T-helper 22 cell (primary cell): Measurements from ENCODE around the gene RTN4IP1.
"Not testable (repeated sequence)": the region's sequence is repeated elsewhere in the genome, so short reads cannot be mapped to it uniquely, and the experiment has no call there.

ENCODE experiments used
- DNase-seq: peaks from one replicate; pipeline ENCODE4 v3.0.0-alpha.2; 2020; ENCODE audit warnings: low read depth

Gene RTN4IP1

GRCh38 chr6:106627760-106628159, 1.5 kb downstream of the RTN4IP1 start:
- DNase-seq = not testable (repeated sequence)

DNA sequence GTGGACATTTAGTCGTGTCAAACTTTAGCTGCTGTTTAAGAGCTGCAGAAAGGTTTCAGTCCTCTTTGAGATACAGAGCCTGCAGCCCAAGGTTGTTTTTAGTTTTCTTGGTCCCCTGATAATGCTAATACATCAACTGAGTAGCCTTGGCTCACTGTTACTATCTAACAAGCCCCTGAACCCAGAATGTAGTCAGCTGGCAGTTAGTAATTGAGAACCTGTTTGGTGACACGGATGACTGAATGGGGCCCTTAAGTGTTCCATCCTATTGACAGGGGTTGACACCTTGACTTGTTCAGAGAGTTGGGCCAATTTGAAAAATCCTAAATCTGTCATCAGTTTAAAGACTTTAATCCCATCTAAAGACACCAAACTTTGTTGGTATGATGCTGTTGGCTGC, 2.8 kb downstream of the RTN4IP1 start:
- no peak for DNase-seq

- DNase-seq = no peak
Measured at GRCh38 chr6:106623039-106623438, 6.3 kb downstream of the RTN4IP1 start.

DNA sequence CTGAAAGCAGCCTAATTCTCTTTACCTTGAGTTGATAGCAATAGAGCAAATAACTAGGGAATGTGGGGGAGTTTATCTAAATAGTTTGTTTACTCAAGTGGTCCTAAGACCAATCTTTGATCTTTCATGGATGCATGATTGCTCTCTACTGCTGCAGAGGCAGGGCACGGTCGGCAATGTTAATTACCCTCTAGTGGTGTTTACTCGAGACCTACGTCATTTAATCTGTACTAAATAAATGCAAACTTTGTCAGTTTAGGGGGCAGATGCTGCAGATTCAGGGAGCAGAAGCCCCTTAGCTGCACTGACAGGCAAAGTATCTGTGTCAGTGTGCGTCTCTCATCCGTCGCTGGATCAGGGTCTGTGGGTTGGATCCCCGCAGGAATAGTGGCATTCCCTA, 6.9 kb downstream of the RTN4IP1 start:
- no peak for DNase-seq

GRCh38 chr6:106620931-106621672, 8.2 kb downstream of the RTN4IP1 start:
- DNase-seq = no peak

- no peak for DNase-seq
Measured at GRCh38 chr6:106619223-106619622, 10.1 kb downstream of the RTN4IP1 start.

GRCh38 chr6:106618324-106618723, 11.0 kb downstream of the RTN4IP1 start:
- DNase-seq = no peak

GRCh38 chr6:106617857-106618256, 11.4 kb downstream of the RTN4IP1 start:
- no peak for DNase-seq

DNA sequence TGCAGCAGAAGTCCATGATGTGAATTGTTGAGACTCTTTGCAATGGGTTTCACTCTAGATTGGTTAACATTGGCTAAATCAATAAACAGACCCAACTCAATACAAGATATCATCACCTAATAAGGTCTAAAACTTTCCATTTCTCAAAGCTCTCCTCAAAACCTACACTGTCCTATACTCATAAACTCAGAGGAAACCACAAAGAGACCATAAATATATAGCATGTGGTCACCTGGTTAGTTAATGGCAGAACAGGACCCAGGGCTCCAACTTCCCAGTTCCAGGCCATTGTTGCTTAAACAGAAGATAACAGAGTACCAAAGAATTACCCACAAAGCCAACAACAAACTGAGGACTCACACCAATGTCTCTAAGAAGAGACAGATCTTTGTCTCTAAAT, 12.0 kb downstream of the RTN4IP1 start:
- DNase-seq = no peak

DNA sequence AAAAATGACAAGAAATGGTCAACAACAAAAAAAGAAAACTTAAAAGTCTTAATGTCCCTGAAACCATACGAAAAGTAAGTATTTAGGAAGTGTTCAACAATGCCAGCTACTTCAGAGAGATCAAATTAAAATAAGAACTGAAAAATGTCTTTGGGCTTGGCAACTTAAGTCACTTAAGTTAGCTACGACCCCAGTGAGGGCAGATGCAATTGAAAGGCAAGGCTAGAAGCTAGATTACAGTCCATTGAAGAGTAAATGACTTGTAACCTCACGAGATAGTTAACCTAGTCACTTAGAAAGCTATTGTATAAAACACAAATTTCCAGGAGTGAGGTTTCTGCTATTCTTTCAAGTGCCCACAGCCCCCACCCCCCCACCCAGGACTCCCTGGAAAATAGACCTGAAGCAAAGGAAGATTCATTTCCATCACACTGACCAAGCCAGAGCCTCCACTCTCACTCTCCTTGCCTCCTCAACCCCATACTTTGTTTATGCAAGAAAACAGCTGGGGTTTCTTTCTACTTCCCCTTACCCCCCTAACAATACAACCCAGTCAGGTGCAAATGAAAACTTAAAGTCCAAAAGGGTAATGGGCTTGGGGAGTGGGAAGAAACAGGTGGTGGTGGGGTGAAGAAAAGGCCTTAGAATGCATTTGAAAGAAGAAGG, 14.6 kb downstream of the RTN4IP1 start:
- DNase-seq = no peak

- DNase-seq = no peak
Measured at GRCh38 chr6:106614166-106614565, 15.1 kb downstream of the RTN4IP1 start.

- DNase-seq = no peak
Measured at GRCh38 chr6:106613590-106613989, 15.7 kb downstream of the RTN4IP1 start.

- DNase-seq = no peak
Measured at GRCh38 chr6:106612671-106613416, 16.5 kb downstream of the RTN4IP1 start.

DNA sequence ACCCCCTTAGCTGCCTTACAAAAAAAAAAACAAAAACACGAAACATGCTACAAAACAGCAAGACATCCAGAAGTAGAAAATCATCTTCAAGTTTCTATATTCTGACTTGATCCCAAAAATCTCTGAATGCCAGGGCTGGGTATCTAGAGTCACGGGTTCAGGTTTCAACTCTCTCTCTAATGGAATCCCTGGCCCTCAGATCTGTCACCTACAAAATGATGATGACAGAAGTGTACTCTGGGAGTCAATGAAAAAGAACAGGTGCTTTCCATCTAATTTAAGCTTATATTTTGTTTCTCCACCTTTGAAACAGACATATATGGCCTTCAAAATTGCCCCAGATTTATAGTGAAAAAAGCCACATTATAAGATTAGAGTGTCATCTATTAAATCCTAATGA, 18.3 kb downstream of the RTN4IP1 start:
- DNase-seq = no peak

GRCh38 chr6:106609699-106610098, 19.6 kb downstream of the RTN4IP1 start:
- DNase-seq = no peak

DNA sequence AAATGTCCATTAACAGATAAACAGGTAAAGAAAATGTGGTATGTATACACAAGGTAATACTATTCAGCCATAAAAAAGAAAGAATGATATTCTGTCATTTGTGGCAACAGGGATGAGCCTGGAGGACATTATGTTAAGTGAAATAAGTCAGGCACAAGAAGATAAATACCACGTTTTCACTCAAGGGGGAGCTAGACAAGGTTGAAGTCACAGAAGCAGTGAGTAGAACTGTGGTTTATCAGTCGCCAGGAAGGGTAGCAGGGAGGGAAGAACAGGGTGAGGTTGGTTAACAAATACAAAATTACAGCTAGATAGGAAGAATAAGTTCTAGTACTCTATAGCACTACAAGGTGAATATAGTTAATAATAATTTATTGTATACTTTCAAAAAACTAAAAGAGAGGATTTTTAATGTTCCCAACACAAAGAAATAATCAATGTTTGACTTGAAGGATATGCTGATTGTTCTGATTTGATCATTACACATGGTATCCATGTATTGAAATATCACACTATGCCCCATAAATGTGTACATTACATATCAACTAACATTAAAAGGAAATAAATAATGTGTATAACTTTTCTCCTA, 21.1 kb downstream of the RTN4IP1 start:
- no peak for DNase-seq

DNA sequence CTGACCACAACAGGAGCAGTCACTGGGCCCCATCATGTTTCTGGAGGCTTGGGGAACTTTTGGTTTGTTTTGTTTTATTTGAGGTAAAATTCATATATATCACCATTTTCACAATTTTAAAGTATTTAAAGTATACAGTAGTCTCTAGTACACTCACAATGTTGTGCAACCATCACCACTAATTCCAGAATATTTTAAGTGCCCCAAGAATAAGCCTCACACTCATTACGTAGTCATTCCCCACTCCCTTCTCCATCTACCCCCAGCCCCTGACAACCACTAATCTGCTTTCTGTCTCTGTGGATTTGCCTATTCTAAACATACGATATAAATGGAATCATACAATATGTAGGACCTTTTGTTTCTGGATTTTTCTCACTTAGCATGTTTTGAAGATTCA, 29.0 kb downstream of the RTN4IP1 start:
- no peak for DNase-seq

DNA sequence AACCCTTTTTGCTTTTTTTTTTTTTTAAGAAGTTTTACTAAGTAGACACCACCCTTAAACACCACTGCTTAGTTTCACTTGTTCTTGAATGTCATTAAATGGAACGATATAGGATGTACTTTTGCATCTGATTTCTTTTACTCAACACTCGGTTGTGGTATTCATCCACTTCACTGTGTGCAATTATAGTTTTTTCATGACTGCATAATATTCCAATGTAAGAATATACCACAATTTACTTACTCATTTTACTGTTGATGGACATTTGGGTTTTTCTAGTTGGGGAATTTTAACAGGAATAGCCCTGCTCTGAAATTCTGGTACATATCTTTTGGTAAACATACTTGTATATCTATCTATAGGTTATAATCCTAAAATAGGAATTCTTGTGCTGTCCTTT, 29.9 kb downstream of the RTN4IP1 start:
- no peak for DNase-seq

DNA sequence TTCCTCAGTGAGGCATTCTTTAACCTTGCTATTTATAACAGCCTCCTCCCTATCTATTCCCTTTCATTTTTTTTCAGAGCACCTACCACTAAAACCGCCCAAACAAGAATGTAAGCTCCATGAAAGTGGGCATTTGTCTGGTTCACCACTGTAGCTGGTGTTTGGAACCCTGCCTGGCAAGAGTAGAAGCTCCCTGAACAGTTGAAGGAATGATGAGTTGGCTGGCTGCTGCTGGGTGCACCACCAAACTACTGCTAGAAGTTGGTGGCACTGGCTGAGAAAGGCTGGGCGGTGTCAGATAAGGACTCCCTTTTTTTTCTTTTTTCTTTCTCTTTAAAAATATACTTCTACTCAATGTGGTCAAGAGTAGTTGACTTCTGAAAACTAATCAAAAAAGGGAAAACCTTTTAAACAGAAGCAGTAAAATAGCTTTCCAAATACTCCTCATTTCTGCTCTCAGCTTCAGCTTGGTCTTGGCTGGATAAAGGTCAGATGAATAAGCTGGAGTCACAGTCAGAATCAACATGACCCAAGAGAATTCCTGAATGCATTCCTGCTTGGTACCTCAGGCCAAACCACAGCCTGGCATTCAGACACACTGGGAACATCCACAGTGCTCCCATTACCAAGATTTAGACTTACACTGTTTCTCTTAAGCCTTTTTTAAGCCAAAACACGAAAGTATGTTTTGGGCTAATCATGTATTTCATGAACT, 38.0 kb downstream of the RTN4IP1 start:
- no peak for DNase-seq

GRCh38 chr6:106588937-106589336, 40.4 kb downstream of the RTN4IP1 start:
- DNase-seq = not testable (repeated sequence)

DNA sequence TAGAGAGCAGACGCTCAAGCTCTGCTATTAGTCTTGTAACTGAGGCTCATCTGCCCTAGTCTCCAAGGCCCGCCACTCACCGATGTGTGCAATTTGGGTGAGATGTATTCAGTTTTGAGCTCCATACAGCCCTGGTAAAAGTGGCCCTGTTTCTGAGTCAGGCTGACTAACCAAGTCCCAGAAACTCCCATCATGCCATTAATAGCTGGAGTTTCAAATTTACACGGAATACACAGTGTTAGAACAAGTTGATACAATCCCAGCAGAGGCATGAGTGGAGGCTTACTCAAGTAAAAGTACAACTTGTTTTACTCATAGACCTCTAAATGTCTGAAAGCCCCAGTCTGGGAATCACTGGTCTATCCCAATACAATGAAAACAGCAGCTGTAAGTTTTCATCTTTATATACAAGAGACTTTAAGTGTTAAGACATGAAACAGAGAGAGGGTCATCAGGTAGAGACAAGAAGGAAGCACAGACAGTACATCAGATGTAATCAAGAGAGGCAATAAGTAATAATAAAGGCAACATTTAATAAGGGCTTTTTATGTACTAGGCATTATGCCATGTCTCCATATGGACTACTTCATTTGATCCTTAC, 42.4 kb downstream of the RTN4IP1 start:
- DNase-seq = no peak

GRCh38 chr6:106581468-106581867, 47.8 kb downstream of the RTN4IP1 start:
- DNase-seq = no peak
